M059J (cell line): ENCODE results near the gene EYA3. TPM values are rescaled to one million over a fixed set of nuclear protein-coding genes. Genes with fewer than 3 reads are reported as not detected.
"Not testable (repeated sequence)": the region's sequence is repeated elsewhere in the genome, so short reads cannot be mapped to it uniquely, and the experiment has no call there.

Experiments
- DNase-seq: peaks from one replicate; pipeline ENCODE4 v3.0.0-alpha.2; 2012; ENCODE audit warnings: low read depth
- total RNA-seq: library from RNA; depleted of rRNA; stranded (reverse); fragments of >200 nt; shearing (Covaris generic); gene quantifications from 2 replicates; pipeline ENCODE4 v1.2.3, GENCODE V29; 2014

EYA3 gene
- total RNA-seq, 1 experiment from 2014 or later = 25.4 TPM

DNA sequence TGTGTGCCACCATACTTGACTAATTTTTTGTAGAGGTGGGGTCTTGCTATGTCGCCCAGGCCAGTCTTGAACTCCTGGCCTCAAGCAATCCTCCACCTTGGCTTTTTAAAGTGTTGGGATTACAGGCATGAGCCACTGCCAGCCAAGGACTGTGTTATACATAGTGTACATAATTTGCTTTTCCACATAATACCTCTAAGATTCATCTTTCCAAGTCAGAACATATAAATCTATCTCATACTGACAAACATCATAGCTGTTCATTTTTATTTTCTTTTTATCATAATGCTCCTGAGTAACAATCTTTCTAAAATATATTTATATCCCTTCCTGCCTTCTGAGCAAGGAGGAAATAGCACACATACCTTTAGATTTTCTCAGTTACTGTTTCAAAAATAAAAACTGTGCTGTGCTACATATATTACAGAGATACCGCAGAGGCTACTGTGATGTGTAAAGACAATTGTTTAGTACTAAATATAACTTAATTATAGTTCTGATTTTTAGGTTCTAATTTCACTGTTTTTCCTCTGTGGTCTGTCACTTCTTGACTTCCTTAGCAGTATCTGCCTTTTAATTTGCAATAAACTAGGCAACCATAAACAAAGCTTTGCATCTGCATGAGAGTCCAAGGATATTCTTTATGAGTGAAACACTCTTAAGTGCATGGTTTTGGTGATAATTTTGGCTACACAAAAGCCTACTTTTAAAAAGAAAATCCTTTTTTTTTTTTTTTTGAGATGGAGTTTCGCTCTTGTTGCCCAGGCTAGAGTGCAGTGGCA is 59.3 kb downstream of the EYA3 start:
- DNase-seq = no peak

DNA sequence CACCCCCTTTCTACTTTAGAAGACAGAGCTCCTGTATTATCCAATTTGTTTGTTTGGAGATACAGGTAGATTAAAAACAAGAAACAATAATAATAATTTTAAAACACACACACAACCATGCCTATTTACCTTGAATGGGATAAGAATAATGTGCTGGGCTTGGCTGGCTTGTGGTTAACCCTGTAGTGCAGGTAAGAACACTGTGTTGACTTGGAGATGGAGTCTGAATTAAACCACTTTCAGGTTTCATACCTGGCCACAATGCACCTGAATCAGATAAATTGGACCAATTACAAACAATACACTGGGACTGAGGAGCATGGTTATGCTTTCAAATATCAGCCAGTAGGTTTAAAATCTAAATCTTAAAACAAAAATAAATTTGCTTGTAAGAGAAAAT is 60.8 kb downstream of the EYA3 start:
- no peak for DNase-seq

GRCh38 chr1:28027238-28027637 is 61.2 kb downstream of the EYA3 start:
- no peak for DNase-seq

- no peak for DNase-seq
Measured at GRCh38 chr1:28026329-28026728, 62.1 kb downstream of the EYA3 start.

- no peak for DNase-seq
Measured at GRCh38 chr1:28021064-28021463, 67.3 kb downstream of the EYA3 start.

DNA sequence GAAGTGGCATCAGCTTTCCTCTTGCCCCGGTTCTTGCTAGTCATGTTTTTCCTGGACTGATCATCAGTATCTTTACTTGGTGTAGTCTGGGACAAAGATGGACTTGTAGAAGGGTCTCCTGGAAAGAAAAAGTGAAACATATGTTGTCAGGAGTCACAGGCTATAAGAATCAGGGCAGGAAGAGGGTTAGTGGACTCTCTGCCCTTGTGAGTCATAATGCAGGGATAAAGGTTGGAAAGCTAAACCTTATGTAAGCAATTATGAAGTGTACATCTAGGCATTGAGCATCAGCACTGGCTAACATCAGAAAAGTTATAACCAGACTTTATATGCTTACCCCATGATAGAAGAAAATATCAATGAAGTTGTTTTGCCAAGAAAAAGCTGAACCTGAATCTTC is 77.4 kb downstream of the EYA3 start:
- DNase-seq = peak; percentile 3

DNA sequence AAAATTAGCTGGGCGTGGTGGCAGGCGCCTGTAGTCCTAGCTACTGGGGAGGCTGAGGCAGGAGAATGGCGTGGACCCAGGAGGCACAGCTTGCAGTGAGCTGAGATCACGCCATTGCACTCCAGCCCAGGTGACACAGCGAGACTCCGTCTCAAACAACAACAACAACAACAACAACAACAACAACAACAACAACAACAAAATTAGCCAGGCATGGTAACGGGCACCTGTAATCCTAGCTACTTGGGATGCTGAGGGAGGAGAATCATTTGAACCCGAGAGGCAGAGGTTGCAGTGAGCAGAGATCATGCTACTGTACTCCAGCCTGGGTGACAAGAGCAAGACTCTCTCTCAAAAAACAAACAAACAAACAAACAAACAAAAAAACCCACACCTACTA is 85.3 kb downstream of the EYA3 start:
- DNase-seq = not testable (repeated sequence)

DNA sequence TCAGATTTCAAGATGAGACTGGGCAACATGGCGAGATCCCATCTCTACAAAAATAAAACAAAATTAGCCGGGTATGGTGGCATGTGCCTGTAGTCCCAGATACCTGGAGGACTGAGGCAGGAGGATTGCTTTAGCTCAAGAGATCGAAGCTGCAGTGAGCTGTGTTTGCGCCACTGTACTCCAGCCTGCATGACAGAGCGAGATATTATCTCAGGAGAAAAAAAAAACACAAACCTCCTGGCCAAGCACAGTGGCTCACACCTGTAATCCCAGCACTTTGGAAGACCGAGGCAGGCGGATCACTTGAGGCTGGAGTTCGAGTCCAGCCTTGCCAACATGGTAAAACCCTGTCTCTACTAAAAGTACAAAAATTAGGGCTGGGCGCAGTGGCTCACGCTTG is 85.8 kb downstream of the EYA3 start:
- no peak for DNase-seq

GRCh38 chr1:27999055-27999454 is 89.4 kb downstream of the EYA3 start:
- no peak for DNase-seq

- DNase-seq = not testable (repeated sequence)
Measured at GRCh38 chr1:27994526-27994925, 93.9 kb downstream of the EYA3 start.

DNA sequence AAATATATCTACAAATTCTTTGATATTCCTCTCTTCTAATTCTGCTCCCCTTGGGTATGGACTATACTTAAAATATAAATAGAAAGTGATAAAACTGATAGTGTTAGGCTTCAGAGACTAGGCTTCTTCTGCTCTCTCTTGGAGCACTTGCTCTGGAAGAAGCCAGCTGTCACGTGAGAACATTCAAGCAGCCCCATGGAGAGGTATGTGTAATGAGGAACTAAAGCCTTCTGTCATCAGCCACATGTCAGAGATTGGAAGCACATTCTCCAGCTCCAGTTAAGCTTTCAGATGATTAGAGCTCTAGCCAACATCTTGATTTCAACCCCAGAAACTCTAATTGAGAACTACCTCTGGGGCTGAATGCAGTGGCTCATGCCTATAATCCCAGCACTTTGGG is 94.3 kb downstream of the EYA3 start:
- DNase-seq = no peak

GRCh38 chr1:27993241-27993640 is 95.2 kb downstream of the EYA3 start:
- no peak for DNase-seq

GRCh38 chr1:27992276-27992675 is 96.1 kb downstream of the EYA3 start:
- no peak for DNase-seq

- DNase-seq = no peak
Measured at GRCh38 chr1:27990920-27991537, 97.4 kb downstream of the EYA3 start.

DNA sequence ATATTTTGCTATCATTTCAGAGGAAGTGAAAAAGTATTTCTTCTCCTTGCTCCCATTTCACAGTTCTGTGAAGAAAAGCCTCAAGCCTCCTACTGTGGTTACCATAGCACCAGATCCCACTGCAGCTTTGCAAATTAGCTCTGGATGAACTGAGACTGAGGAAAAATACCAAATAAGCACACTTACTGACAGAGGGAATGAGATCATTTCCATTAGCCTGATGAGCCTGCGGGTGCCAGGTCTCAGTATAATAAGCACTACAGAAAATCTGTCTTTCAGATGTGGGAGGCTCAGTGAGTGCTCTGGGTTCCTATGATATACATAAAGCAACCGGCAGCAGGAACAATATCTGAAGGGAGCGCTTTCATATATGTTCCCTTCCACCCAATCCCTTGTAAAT is 107.3 kb downstream of the EYA3 start:
- DNase-seq = no peak

DNA sequence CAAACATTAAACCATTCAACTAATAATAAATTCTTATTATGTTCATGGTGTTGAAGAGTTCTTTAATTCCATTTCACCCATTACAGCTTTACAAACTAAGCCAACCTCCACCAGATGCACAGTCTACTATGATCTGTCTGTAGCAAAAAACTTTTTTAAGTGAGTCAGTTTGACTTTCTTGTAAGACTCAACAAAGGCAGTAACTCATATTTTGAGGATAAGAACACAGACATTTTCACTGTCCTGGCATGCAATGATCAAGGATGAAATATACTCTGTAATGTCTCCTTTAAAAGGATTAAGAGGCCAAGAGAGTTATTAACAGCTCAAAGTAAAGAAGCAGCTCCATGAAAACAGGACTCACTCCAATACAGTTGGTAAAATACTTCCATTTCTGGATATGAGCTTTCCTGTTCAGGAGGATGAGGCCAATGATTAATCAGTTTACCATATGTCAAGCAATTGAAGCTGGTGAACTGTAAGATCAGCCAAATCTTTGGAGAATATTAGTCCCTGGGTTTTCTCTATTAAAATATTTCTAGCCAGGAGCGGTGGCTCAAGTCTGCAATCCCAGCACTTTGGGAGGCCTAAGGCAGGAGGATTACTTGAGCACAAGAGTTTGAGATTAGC is 108.1 kb downstream of the EYA3 start:
- no peak for DNase-seq

GRCh38 chr1:27979859-27980201 is 108.6 kb downstream of the EYA3 start:
- no peak for DNase-seq

DNA sequence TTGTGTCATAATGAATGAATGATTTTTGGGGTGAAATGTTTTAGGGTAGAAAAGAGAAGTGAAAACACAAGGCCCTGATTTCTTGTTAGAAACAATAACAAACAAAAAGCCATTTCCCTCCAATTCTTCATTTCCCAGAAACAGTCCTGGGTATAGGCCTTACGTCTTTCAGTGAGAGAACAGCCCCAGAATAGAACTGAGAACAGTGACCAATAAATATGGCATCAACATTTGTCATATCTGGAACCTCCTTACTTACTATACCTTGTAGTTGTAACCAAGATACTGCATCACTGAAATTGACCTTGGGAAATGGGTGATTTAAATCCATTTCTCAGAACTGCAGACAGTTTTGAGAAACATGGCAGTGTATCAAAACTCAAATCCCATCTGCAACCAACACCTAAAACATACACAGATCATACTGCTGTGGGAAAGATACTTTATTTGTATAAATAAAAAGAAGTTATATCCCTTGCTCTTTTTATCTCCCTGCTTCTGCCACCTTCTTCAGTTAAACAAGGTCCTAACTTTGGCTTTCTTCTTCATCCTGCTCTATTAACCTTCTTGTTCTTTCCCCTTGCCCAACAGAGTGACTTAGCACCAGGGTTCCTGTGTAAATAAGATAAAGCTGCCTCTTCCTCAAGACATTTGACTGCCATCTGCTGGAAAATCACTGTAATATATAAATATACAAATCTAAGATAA is 109.1 kb downstream of the EYA3 start:
- peak; percentile 63 for DNase-seq

DNA sequence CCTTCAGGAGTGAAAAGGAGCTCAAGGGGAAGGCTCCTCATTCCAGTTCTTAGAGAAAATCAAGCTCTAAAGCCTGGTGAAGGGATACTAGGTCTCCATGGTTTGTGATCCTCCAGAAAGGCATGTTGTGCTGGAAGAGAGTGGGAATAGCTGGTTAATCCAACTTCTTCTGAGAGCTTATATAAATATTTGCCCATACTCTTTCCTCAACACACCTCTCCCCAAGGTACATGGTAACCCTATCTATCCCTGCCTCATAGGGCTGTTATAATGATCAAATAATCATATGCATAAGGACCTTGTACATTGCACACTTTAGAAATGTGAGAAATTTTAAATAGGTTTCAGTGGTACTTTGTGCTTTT is 114.0 kb downstream of the EYA3 start:
- no peak for DNase-seq

DNA sequence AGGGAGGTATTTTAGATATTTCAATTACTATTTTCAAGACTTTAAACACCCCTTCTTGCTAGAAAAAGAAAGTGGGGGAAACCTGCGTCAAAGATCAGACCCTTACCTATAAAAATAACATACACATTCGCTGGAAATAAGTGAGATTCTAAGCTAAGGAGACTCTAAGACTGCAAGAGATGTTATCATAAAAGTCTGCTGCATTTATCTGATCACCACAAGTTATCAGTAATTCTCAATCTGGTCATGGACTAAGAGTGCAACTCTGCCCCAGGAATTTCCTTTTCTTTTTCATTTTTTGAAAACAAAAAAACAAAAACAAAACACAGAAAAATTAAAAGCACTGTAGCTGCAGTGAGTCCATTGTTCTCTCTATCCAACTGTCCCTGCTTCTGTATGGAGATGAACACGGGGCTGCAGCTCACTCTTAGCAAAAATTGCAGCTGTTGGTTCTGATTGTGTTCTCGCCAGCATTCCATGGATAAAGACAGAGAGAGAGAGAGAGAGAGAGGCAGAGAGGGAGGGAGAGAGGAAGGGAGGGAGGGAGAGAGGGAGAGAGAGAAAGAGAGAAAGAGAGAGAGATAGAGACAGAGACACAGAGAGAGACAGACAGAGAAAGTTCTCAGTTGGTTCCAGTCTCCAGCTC is 114.5 kb downstream of the EYA3 start:
- DNase-seq = no peak

- no peak for DNase-seq
Measured at GRCh38 chr1:27972141-27972540, 116.3 kb downstream of the EYA3 start.

DNA sequence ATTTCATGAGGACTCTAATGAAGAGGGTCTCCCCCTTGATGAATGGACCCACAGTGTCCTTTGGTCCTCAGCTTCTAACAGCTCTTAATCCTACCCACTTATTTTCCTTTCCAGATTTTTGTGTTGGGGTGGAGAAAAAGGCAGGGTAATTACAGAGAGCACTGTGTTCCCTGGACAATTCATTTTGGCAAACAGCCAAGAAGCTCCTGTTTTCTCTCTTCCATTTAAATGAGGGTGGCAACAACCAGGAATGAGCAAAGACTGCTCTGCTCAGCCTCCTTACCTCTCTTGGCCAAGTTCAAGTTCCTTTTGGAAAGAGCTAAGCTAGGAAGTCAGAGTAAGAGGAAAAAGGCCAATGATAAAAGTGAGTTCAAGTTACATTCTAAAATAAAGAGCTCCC is 116.7 kb downstream of the EYA3 start:
- peak; percentile 29 for DNase-seq
